HG03558 (cell line): ENCODE results near the gene GNAO1.

Experiments used
- ATAC-seq: cut with Tn5 transposase; IDR thresholded peaks from one replicate; pipeline ENCODE4 v1.9.1; 2021; ENCODE audit warnings: moderate number of reproducible peaks; ENCODE audit not compliant: unreplicated experiment; ENCODE audit errors: extremely low read depth

GNAO1 gene

GRCh38 chr16:56191156-56191815 is at the start of gene GNAO1:
Gene GNAO1, plus strand, starts transcription at chr16:56191489. Its CDS starts 747 bp downstream, at chr16:56192236.
- no peak for ATAC-seq

- no peak for ATAC-seq
Measured at GRCh38 chr16:56143666-56144065, 47.6 kb upstream of the GNAO1 start.

- ATAC-seq = no peak
Measured at GRCh38 chr16:56145369-56145768, 45.9 kb upstream of the GNAO1 start.

- no peak for ATAC-seq
Measured at GRCh38 chr16:56151621-56152020, 39.7 kb upstream of the GNAO1 start.

- no peak for ATAC-seq
Measured at GRCh38 chr16:56161658-56162057, 29.6 kb upstream of the GNAO1 start.

GRCh38 chr16:56163089-56163488 is 28.2 kb upstream of the GNAO1 start:
- ATAC-seq = no peak

GRCh38 chr16:56163938-56164337 is 27.4 kb upstream of the GNAO1 start:
- ATAC-seq = peak; percentile 65

- no peak for ATAC-seq
Measured at GRCh38 chr16:56164636-56165035, 26.7 kb upstream of the GNAO1 start.

- no peak for ATAC-seq
Measured at GRCh38 chr16:56174411-56174810, 16.9 kb upstream of the GNAO1 start.

GRCh38 chr16:56181401-56181800 is 9.9 kb upstream of the GNAO1 start:
- ATAC-seq = no peak

- ATAC-seq = no peak
Measured at GRCh38 chr16:56183266-56183665, 8.0 kb upstream of the GNAO1 start.

- ATAC-seq = no peak
Measured at GRCh38 chr16:56190048-56190676, 1.1 kb upstream of the GNAO1 start.

- no peak for ATAC-seq
Measured at GRCh38 chr16:56190677-56191155, 573 bp upstream of the GNAO1 start.

- ATAC-seq = no peak
Measured at GRCh38 chr16:56191835-56192634, 746 bp downstream of the GNAO1 start.

GRCh38 chr16:56192635-56192945 is 1.3 kb downstream of the GNAO1 start:
- ATAC-seq = no peak

- no peak for ATAC-seq
Measured at GRCh38 chr16:56192986-56193945, 2.0 kb downstream of the GNAO1 start.

- no peak for ATAC-seq
Measured at GRCh38 chr16:56193951-56194726, 2.9 kb downstream of the GNAO1 start.

- no peak for ATAC-seq
Measured at GRCh38 chr16:56195151-56195550, 3.9 kb downstream of the GNAO1 start.

GRCh38 chr16:56196381-56196780 is 5.1 kb downstream of the GNAO1 start:
- ATAC-seq = no peak
